ENCODE data around the gene CC2D1A. TPM values are rescaled to one million over a fixed set of nuclear protein-coding genes. Genes with fewer than 3 reads are reported as not detected.
A peak's percentile ranks its signal among the peaks of the same experiment; 100 is the strongest.

Gene CC2D1A
- total RNA-seq, 2 experiments from 2014 or later = 16.4 to 16.9 TPM

DNA sequence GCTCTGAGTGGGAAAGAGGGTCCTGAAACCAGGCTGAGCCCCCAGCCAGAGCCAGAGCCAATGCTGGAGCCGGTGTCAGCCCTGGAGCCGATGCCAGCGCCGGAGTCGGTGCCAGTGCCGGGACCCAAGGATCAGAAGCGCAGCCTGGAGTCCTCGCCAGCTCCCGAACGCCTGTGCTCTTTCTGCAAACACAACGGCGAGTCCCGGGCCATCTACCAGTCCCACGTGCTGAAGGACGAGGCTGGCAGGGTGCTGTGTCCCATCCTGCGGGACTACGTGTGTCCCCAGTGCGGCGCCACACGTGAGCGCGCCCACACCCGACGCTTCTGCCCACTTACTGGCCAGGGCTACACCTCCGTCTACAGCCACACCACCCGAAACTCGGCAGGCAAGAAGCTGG is 28.7 kb upstream of the CC2D1A start:
- no peak overlapping the region for H3K4me3 ChIP-seq (ENCODE audit: low read length)
- no peaks in the 10 kb centered on the region for H3K36me3 ChIP-seq (ENCODE audit: insufficient read depth, low read length)
- ChIA-PET POLR2A (no interaction called here), CTCF (interaction anchor here (0.7 to 1.1 kb wide), 2 partner anchors 196 to 259 kb away, joined by 3 read pairs; partner anchors contain the start of gene ASF1B)
- peaks cover 2 to 10% of the 10 kb centered on the region in 2 experiments for H3K27me3 ChIP-seq (ENCODE audit: control insufficient read depth in 1 of 2, insufficient read depth in 2 of 2, low read length in 2 of 2)
- H3K4me3 Mint-ChIP-seq = no peak overlapping the region
- DNase-seq (no peak), ATAC-seq (ENCODE audit: poor library complexity) (no peak)
- intact Hi-C loops (cut with DNase I, micrococcal nuclease) = loop anchor here in 1 of 2 experiments (10.0 kb wide), 1 partner anchor 607 kb away; no protein-coding TSS in a partner anchor
- H3K27ac Mint-ChIP-seq = no peak overlapping the region
- H3K27ac ChIP-seq (ENCODE audit: low read depth in 1 of 2, low read length in 2 of 2) = no peak overlapping the region
- H3K36me3 Mint-ChIP-seq (ENCODE audit: low read depth) = no peaks in the 10 kb centered on the region
- H3K4me1 ChIP-seq (ENCODE audit: insufficient read depth, low read length) = peaks cover 41% of the 10 kb centered on the region
- no peaks in the 10 kb centered on the region for H3K9me3 ChIP-seq (ENCODE audit: control insufficient read depth in 1 of 2, insufficient read depth in 1 of 2, low read length in 2 of 2)
- TF ChIP-seq, protein P1, sequence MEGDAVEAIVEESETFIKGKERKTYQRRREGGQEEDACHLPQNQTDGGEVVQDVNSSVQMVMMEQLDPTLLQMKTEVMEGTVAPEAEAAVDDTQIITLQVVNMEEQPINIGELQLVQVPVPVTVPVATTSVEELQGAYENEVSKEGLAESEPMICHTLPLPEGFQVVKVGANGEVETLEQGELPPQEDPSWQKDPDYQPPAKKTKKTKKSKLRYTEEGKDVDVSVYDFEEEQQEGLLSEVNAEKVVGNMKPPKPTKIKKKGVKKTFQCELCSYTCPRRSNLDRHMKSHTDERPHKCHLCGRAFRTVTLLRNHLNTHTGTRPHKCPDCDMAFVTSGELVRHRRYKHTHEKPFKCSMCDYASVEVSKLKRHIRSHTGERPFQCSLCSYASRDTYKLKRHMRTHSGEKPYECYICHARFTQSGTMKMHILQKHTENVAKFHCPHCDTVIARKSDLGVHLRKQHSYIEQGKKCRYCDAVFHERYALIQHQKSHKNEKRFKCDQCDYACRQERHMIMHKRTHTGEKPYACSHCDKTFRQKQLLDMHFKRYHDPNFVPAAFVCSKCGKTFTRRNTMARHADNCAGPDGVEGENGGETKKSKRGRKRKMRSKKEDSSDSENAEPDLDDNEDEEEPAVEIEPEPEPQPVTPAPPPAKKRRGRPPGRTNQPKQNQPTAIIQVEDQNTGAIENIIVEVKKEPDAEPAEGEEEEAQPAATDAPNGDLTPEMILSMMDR (IDR thresholded peaks at IDR 0.05) = no peak
- peaks cover 18% of the 10 kb centered on the region for H3K27me3 Mint-ChIP-seq
- H3K9me3 Mint-ChIP-seq = no peaks in the 10 kb centered on the region
- H3K4me1 Mint-ChIP-seq (ENCODE audit: low read depth) = peaks cover 33% of the 10 kb centered on the region

DNA sequence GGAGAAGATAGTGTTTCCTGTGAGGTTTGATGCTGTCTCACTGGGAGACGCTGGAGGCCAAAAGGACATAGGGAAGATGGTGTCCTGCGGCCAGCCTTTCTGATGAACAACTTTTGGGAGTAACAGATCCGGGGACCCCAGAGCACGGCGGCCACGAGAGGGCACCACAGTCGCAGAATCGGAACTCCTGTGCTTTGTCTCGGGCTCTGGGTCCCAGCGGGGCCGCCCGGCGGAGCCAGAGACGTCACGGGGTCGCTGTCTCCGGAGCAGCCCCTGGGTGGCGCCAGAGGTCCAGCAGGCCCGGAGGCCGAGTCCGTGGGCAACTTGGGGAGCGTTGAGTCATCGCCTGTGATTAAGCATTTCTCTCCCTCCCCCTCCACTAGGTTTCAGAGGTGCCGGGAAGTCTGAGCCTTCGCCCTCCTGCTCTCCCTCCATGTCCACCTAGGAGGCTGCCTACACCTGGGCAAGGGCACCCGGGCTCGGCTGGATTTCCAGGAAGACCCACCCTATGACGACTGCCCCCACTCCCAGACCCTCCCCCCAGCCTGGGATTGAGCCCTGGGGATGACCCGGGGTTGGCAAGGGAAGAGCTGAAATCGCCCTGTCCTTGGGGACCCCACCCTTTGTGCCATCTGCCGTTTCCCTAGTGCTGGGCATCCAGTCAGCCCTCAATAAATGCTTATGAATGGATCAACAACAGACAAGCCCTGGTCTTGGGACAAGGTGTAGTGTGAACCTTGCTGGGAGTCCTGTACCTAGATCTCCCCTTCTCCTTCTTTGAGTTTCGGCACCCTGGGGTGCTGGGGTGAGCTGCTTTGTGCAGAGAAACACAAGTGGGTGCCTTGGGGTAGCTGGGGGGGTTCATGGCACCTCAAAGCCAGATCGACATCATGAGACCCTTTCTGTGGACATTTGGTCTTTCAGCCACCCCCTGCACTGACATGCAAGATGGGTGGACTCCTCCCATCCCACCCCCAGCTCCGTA is 25.6 kb upstream of the CC2D1A start:
- peak overlapping the region; percentile 14 to 32 for H3K27ac ChIP-seq (ENCODE audit: low read depth in 1 of 2, low read length in 2 of 2)
- peak; percentile 96 for ATAC-seq (ENCODE audit: poor library complexity)

More for the DNA sequence above, 25.6 kb upstream of the CC2D1A start:
- Histone ChIP-seq H3K4me1 (ENCODE audit: insufficient read depth, low read length) (peaks cover 57% of the 10 kb centered on the region), H3K27me3 (ENCODE audit: control insufficient read depth in 1 of 2, insufficient read depth in 2 of 2, low read length in 2 of 2) (no peaks in the 10 kb centered on the region), H3K4me3 (ENCODE audit: low read length) (peak overlapping the region; percentile 27), H3K36me3 (ENCODE audit: insufficient read depth, low read length) (no peaks in the 10 kb centered on the region), H3K9me3 (ENCODE audit: control insufficient read depth in 1 of 2, insufficient read depth in 1 of 2, low read length in 2 of 2) (no peaks in the 10 kb centered on the region)
- peak overlapping the region; percentile 76 for H3K27ac Mint-ChIP-seq
- intact Hi-C loops (cut with DNase I, micrococcal nuclease) = loop anchor here (1.0 to 10.0 kb wide), 14 partner anchors 26 to 594 kb away; partner anchors contain the start of genes ASF1B (in 2 of the 2), DCAF15 (in 2 of the 2), ADGRL1 (in 1 of the 2) and BRME1 (in 1 of the 2)
- DNase-seq = peak; percentile 92 to 99 (median 98)
- peaks cover 41% of the 10 kb centered on the region for H3K4me1 Mint-ChIP-seq (ENCODE audit: low read depth)
- H3K9me3 Mint-ChIP-seq = no peaks in the 10 kb centered on the region
- ChIA-PET CTCF (interaction anchor here (0.5 to 4.5 kb wide), 16 partner anchors 18 to 256 kb away, joined by 3 to 27 read pairs (median 4); partner anchors contain the start of genes ASF1B, DCAF15, IL27RA and MISP3), POLR2A (interaction anchor here (0.6 to 2.6 kb wide), 8 partner anchors 124 to 256 kb away, joined by 3 to 19 read pairs (median 4); partner anchors contain the start of genes ASF1B, IL27RA and RFX1)
- TF ChIP-seq, protein P1 (IDR thresholded peaks at IDR 0.05) = peak; percentile 99
- no peaks in the 10 kb centered on the region for H3K27me3 Mint-ChIP-seq
- H3K4me3 Mint-ChIP-seq = peak overlapping the region; percentile 70
- no peaks in the 10 kb centered on the region for H3K36me3 Mint-ChIP-seq (ENCODE audit: low read depth)
